ENCODE data around the gene PLA2G2C. TPM values are rescaled to one million over a fixed set of nuclear protein-coding genes. Genes with fewer than 3 reads are reported as not detected.

Gene PLA2G2C
- total and polyA plus RNA-seq, 8 donors = 0.43 to 1.3 (median 0.73) TPM; not detected in 5

GRCh38 chr1:20123722-20124455 lies 62.4 kb downstream of the PLA2G2C start:
- WGBS, 5 donors = 54 to 61% (median 56%) methylated on average over 10 of the region's 10 CpGs
- no peak for DNase-seq
- no peak overlapping the region for H3K4me3 ChIP-seq

GRCh38 chr1:20120796-20121195 lies 65.5 kb downstream of the PLA2G2C start:
- H3K27ac ChIP-seq = no peak overlapping the region
- DNase-seq = no peak
- peaks cover 0 to 10% (median 1%) of the 10 kb centered on the region in 4 donors for H3K4me1 ChIP-seq
- peaks cover 0 to 34% (median 0%) of the 10 kb centered on the region in 3 donors for H3K27me3 ChIP-seq
- no peaks in the 10 kb centered on the region for H3K36me3 ChIP-seq
- TF ChIP-seq CTCF (IDR thresholded peaks at IDR 0.05) = no peak
- no peak for TF ChIP-seq EP300 (IDR thresholded peaks at IDR 0.05)
- TF ChIP-seq POLR2AphosphoS5 (IDR thresholded peaks at IDR 0.05) = no peak
- no peak for TF ChIP-seq POLR2A (IDR thresholded peaks at IDR 0.05)
- no peaks in the 10 kb centered on the region for H3K9me3 ChIP-seq
- intact Hi-C loops (cut with DNase I; ENCODE audit: low total_unique reads) = no loop called here
- H3K4me3 ChIP-seq = no peak overlapping the region
- 82 to 94% (median 90%) methylated on average over 4 of the region's 4 CpGs for WGBS, 5 donors

More at GRCh38 chr1:20123722-20124455, 62.4 kb downstream of the PLA2G2C start:
- Histone ChIP-seq H3K27ac (no peak overlapping the region), H3K9me3 (no peaks in the 10 kb centered on the region), H3K36me3 (no peaks in the 10 kb centered on the region), H3K4me1 (peaks cover 0 to 10% (median 1%) of the 10 kb centered on the region in 4 donors), H3K27me3 (peaks cover 0 to 33% (median 0%) of the 10 kb centered on the region in 3 donors)
- no peak for TF ChIP-seq POLR2A (IDR thresholded peaks at IDR 0.05)
- TF ChIP-seq EP300 (IDR thresholded peaks at IDR 0.05) = no peak
- no peak for TF ChIP-seq CTCF (IDR thresholded peaks at IDR 0.05)
- no peak for TF ChIP-seq POLR2AphosphoS5 (IDR thresholded peaks at IDR 0.05)
- intact Hi-C loops (cut with DNase I; ENCODE audit: low total_unique reads) = no loop called here

- H3K4me3 ChIP-seq = no peak within 1 kb of the TSS
- no peak within 1 kb of the TSS for H3K27ac ChIP-seq
- DNase-seq = no peak
- H3K4me1 ChIP-seq = peaks cover 0 to 4% (median 0%) of the 10 kb centered on the region in 4 donors
- intact Hi-C loops (cut with DNase I; ENCODE audit: low total_unique reads) = no loop called here
- WGBS, 5 donors = 85 to 92% (median 87%) methylated on average over 2 of the region's 2 CpGs
- H3K9me3 ChIP-seq = no peaks in the 10 kb centered on the region
- no peaks in the 10 kb centered on the region for H3K36me3 ChIP-seq
- peaks cover 0 to 44% (median 0%) of the 10 kb centered on the region in 3 donors for H3K27me3 ChIP-seq
- no peak for TF ChIP-seq EP300 (IDR thresholded peaks at IDR 0.05)
- TF ChIP-seq CTCF (IDR thresholded peaks at IDR 0.05) = no peak
- TF ChIP-seq POLR2A (IDR thresholded peaks at IDR 0.05) = no peak
- no peak for TF ChIP-seq POLR2AphosphoS5 (IDR thresholded peaks at IDR 0.05)
Observed at GRCh38 chr1:20119347-20119746, 67.0 kb downstream of the PLA2G2C start, which contains the start of gene PLA2G2D. Gene PLA2G2D, minus strand, starts transcription at chr1:20119536. Its CDS starts 38 bp downstream, at chr1:20119498.

GRCh38 chr1:20117236-20117635 lies 69.1 kb downstream of the PLA2G2C start:
- no peak overlapping the region for H3K4me3 ChIP-seq
- H3K27me3 ChIP-seq = peaks cover 0 to 60% (median 0%) of the 10 kb centered on the region in 3 donors
- DNase-seq = no peak
- TF ChIP-seq POLR2A (IDR thresholded peaks at IDR 0.05) = no peak
- no peak for TF ChIP-seq POLR2AphosphoS5 (IDR thresholded peaks at IDR 0.05)
- no peak for TF ChIP-seq EP300 (IDR thresholded peaks at IDR 0.05)
- TF ChIP-seq CTCF (IDR thresholded peaks at IDR 0.05) = no peak
- no peaks in the 10 kb centered on the region for H3K9me3 ChIP-seq
- no peaks in the 10 kb centered on the region for H3K4me1 ChIP-seq
- no peak overlapping the region for H3K27ac ChIP-seq
- intact Hi-C loops (cut with DNase I; ENCODE audit: low total_unique reads) = no loop called here
- no peaks in the 10 kb centered on the region for H3K36me3 ChIP-seq
